GM12878 (cell line): ENCODE data around the gene ATL1. TPM values are rescaled to one million over a fixed set of nuclear protein-coding genes. Genes with fewer than 3 reads are reported as not detected.

Source experiments
- ATAC-seq: fragments of 200-7000 bp; cut with Tn5 transposase; 3 replicates; pipeline ENCODE4 v1.9.1; 2020; ENCODE audit warnings: mild to moderate bottlenecking, moderate library complexity
- BruUV-seq: library from RNA; stranded (reverse); fragments of 400-500 nt; replicated peaks from 2 replicates; lab custom pipeline; 2021; lab: Mats Ljungman, UMichigan
- CTCF ChIA-PET: fragments of 300-600 bp; sonication (Branson Sonifier 250); formaldehyde crosslinking; extraction: SDS; loops from one replicate; lab custom pipeline; 2021; ENCODE audit warnings: inconsistent platforms; lab: Yijun Ruan, JAX
- POLR2A ChIA-PET: fragments of 350-600 bp; formaldehyde crosslinking; extraction: SDS; loops from one replicate; lab custom pipeline; 2021; ENCODE audit warnings: inconsistent platforms; lab: Charles Lee
- RAD21 ChIA-PET: fragments of 300-600 bp; sonication (Branson Sonifier 250); formaldehyde crosslinking; loops from one replicate; lab custom pipeline; 2023; ENCODE audit warnings: antibody characterized with exemption; ENCODE audit not compliant: unreplicated experiment; lab: Charles Lee
- SMC1A ChIA-PET: fragments of 300-600 bp; sonication (Branson Sonifier 250); formaldehyde crosslinking; loops from one replicate; lab custom pipeline; 2023; ENCODE audit not compliant: unreplicated experiment, uncharacterized antibody; lab: Charles Lee
- DNase-seq: peaks from one replicate; pipeline ENCODE4 v3.0.0-alpha.2; 2011; ENCODE audit warnings: low read depth, low spot score
- FAIRE-seq: peaks from 3 replicates; lab custom pipeline; 2011; peaks lifted over from hg19 to GRCh38; lab: Jason Lieb, UNC
- H2AFZ ChIP-seq: 2 replicates; pipeline ENCODE4 v1.6.0; 2011; ENCODE audit warnings: low read depth, low read length, control low read depth; ENCODE audit not compliant: control insufficient read depth
- H3K27ac ChIP-seq: 2 replicates; pipeline ENCODE4 v1.5.1; 2011; ENCODE audit warnings: control low read depth; ENCODE audit not compliant: control insufficient read depth, insufficient read depth
- H3K27me3 ChIP-seq, 2 experiments: replicated peaks in 1 of 2; 2 replicates each; pipeline versions ENCODE4 v1.6.0 to v1.6.1; 2011; ENCODE audit warnings: low read length in 1 of 2; ENCODE audit not compliant: control insufficient read depth in 2 of 2, insufficient read depth in 2 of 2
- H3K36me3 ChIP-seq, 2 experiments: 2 replicates each; pipeline ENCODE4 v1.5.1; 2011; ENCODE audit warnings: low read length in 1 of 2; ENCODE audit not compliant: control insufficient read depth in 2 of 2, insufficient read depth in 2 of 2
- H3K4me1 ChIP-seq: 2 replicates; pipeline ENCODE4 v1.6.1; 2011; ENCODE audit warnings: mild to moderate bottlenecking, low read length, moderate library complexity, mixed read lengths; ENCODE audit not compliant: control insufficient read depth, insufficient read depth
- H3K4me2 ChIP-seq: 2 replicates; pipeline ENCODE4 v1.6.0; 2011; ENCODE audit warnings: control low read depth; ENCODE audit not compliant: control insufficient read depth, insufficient read depth
- H3K4me3 ChIP-seq: fragments of 200-600 bp; sonication (generic); 2 replicates; pipeline ENCODE4 v1.5.1; 2016
- H3K79me2 ChIP-seq: 2 replicates; pipeline ENCODE4 v1.6.0; 2011; ENCODE audit warnings: low read length; ENCODE audit not compliant: control insufficient read depth, insufficient read depth
- H3K9ac ChIP-seq: 2 replicates; pipeline ENCODE4 v1.8.0; 2011; ENCODE audit warnings: low read length, control low read depth, mixed read lengths; ENCODE audit not compliant: control insufficient read depth, insufficient read depth
- H3K9me3 ChIP-seq: replicated peaks from 3 replicates; pipeline ENCODE4 v1.5.1; 2011; ENCODE audit warnings: mild to moderate bottlenecking, low read length; ENCODE audit not compliant: control insufficient read depth, insufficient read depth
- H4K20me1 ChIP-seq: 2 replicates; pipeline ENCODE4 v1.6.0; 2011; ENCODE audit not compliant: control insufficient read depth, insufficient read depth
- BCL3 ChIP-seq: IDR thresholded peaks from 2 replicates; pipeline ENCODE4 v1.6.1; 2011; ENCODE audit warnings: borderline replicate concordance, low read depth, mild to moderate bottlenecking, moderate library complexity, low read length; ENCODE audit not compliant: insufficient read depth, poor library complexity, severe bottlenecking
- CEBPB ChIP-seq, 2 experiments: fragments of 150-350 bp in 1 of 2; IDR thresholded peaks; 2 replicates each; pipeline ENCODE4 v1.6.1; 2012 to 2014; ENCODE audit warnings: low read depth in 2 of 2, low read length in 2 of 2, borderline replicate concordance in 1 of 2, inconsistent platforms in 1 of 2
- CREM ChIP-seq: IDR thresholded peaks from 2 replicates; pipeline ENCODE4 v1.6.1; 2014; ENCODE audit warnings: antibody characterized with exemption, low read depth
- NRF1 ChIP-seq: conservative IDR thresholded peaks from 2 replicates; pipeline ENCODE4 v1.6.1; 2011; ENCODE audit warnings: mild to moderate bottlenecking, low read depth, low read length, improper control_type of control experiment
- RAD51 ChIP-seq: fragments of 450-650 bp; IDR thresholded peaks from 2 replicates; pipeline ENCODE4 v1.6.1; 2016; ENCODE audit warnings: moderate library complexity, mild to moderate bottlenecking, inconsistent platforms
- RELA ChIP-seq: fragments of 450-650 bp; IDR thresholded peaks from 2 replicates; pipeline ENCODE4 v1.8.0; 2014; ENCODE audit warnings: borderline replicate concordance; ENCODE audit not compliant: partially characterized antibody
- SMAD1 ChIP-seq: fragments of 450-650 bp; IDR thresholded peaks from 2 replicates; pipeline ENCODE4 v1.6.1; 2018; ENCODE audit warnings: mild to moderate bottlenecking, low read depth; ENCODE audit not compliant: partially characterized antibody
- SMARCA5 ChIP-seq: fragments of 450-650 bp; IDR thresholded peaks from 2 replicates; pipeline ENCODE4 v1.6.1; 2017; ENCODE audit warnings: mild to moderate bottlenecking
- SRF ChIP-seq, 2 experiments: IDR thresholded peaks; 2 replicates each; pipeline ENCODE4 v1.6.1; 2011; ENCODE audit warnings: low read depth in 2 of 2, low read length in 2 of 2, mild to moderate bottlenecking in 1 of 2, moderate library complexity in 1 of 2
- SUPT20H ChIP-seq: IDR thresholded peaks from 2 replicates; pipeline ENCODE4 v1.6.1; 2011; ENCODE audit warnings: low read depth, mild to moderate bottlenecking, low read length, moderate library complexity, borderline replicate concordance; ENCODE audit not compliant: control insufficient read depth
- TBL1XR1 ChIP-seq: IDR thresholded peaks from 2 replicates; pipeline ENCODE4 v1.6.1; 2012; ENCODE audit warnings: low read depth, low read length, improper control_type of control experiment
- in situ Hi-C: fragments of 300-500 bp; cut with MboI; formaldehyde crosslinking; loops from 9 replicates; pipeline ENCODE4 v1.14.3; 2018; ENCODE audit warnings: mixed read lengths
- intact Hi-C: fragments of 100-400 bp; cut with micrococcal nuclease; formaldehyde crosslinking; loops from one replicate; pipeline ENCODE4 v1.14.2; 2022; ENCODE audit not compliant: unreplicated experiment
- polyA plus RNA-seq, 11 experiments: library from polyadenylated mRNA; depleted of rRNA in 4 of 11; unstranded in 6 of 11; stranded (reverse) in 5 of 11; fragments of >200 nt; fragmentation: Nextera tagmentation in 4 of 11; fragmentation: Illumina TruSeq in 1 of 11; extraction: Ambion mirVana in 4 of 11; extraction: Trizol in 1 of 11; gene quantifications; 1 replicate in 1 of 11; 2 replicates in 10 of 11; pipeline versions ENCODE4 v1.2.1 to v1.2.3, GENCODE V29; 2011 to 2016; ENCODE audit warnings: inconsistent platforms in 2 of 11, missing spikeins in 2 of 11, low read depth in 1 of 11
- total RNA-seq, 4 experiments: library from RNA; depleted of rRNA in 3 of 4; stranded (reverse); fragments of >200 nt in 3 of 4; fragmentation: Illumina TruSeq in 1 of 4; extraction: Trizol in 1 of 4; gene quantifications; 2 replicates each; pipeline versions ENCODE4 v1.2.1 to v1.2.3, GENCODE V29; 2013 to 2021

ATL1 gene
- total and polyA plus RNA-seq, 10 of the 15 experiments (the other 5 are each of a cell fraction or from before 2014, with no cell fraction given): 0.11 to 1.2 (median 0.58) TPM; not detected in 1

GRCh38 chr14:50569714-50570274 is 9.8 kb downstream of the ATL1 start:
- TF ChIP-seq SUPT20H: no peak
- TF ChIP-seq TBL1XR1: no peak
- no peak for TF ChIP-seq CREM
- no peak for TF ChIP-seq SMAD1
- no peak for TF ChIP-seq BCL3
- TF ChIP-seq CEBPB (IDR thresholded peaks at IDR 0.05; ENCODE audit: borderline replicate concordance in 1 of 2, low read depth in 2 of 2, low read length in 2 of 2): no peak
- TF ChIP-seq RAD51: no peak
- no peak for TF ChIP-seq SMARCA5
- TF ChIP-seq SRF (IDR thresholded peaks at IDR 0.05; ENCODE audit: low read depth in 2 of 2, low read length in 2 of 2): no peak
- no peak for TF ChIP-seq RELA
- TF ChIP-seq NRF1: no peak
- ATAC-seq (no peak), FAIRE-seq (no peak), DNase-seq (no peak)
- ChIA-PET POLR2A (no interaction called here), SMC1A (interaction anchor here (0.6 to 0.7 kb wide), 2 partner anchors 14 to 79 kb away, joined by 3 to 4 read pairs; no protein-coding TSS in a partner anchor), CTCF (interaction anchor here (0.7 to 2.5 kb wide), 2 partner anchors 27 to 208 kb away, joined by 3 to 11 read pairs; no protein-coding TSS in a partner anchor), RAD21 (no interaction called here)
- Histone ChIP-seq H3K9ac (no peak overlapping the region), H3K4me1 (no peaks in the 10 kb centered on the region), H2AFZ (no peak overlapping the region), H3K4me2 (no peak overlapping the region), H3K79me2 (no peaks in the 10 kb centered on the region), H4K20me1 (no peaks in the 10 kb centered on the region), H3K9me3 (peaks cover 4% of the 10 kb centered on the region), H3K27ac (no peak overlapping the region), H3K36me3 (no peaks in the 10 kb centered on the region), H3K4me3 (no peak overlapping the region), H3K27me3 (no peaks in the 10 kb centered on the region)
- intact Hi-C loops: no loop called here
- in situ Hi-C loops: no loop called here
- no TSS peak for BruUV-seq
